HUES6 (cell line): ENCODE measurements around the gene CCDC159.

Experiments
- H3K27ac ChIP-seq: 2 replicates; pipeline ENCODE4 v1.7.0; 2013; ENCODE audit warnings: low read depth, mild to moderate bottlenecking, low read length, inconsistent platforms
- H3K27me3 ChIP-seq: 2 replicates; pipeline ENCODE4 v1.6.1; 2013; ENCODE audit warnings: low read length; ENCODE audit not compliant: control insufficient read depth, insufficient read depth
- H3K36me3 ChIP-seq: 2 replicates; pipeline ENCODE4 v1.6.1; 2013; ENCODE audit warnings: low read length; ENCODE audit not compliant: control insufficient read depth, insufficient read depth
- H3K4me1 ChIP-seq: 2 replicates; pipeline ENCODE4 v1.6.1; 2013; ENCODE audit warnings: low read length; ENCODE audit not compliant: control insufficient read depth, insufficient read depth
- H3K4me3 ChIP-seq: 2 replicates; pipeline ENCODE4 v1.5.1; 2013; ENCODE audit warnings: low read depth, low read length
- H3K9ac ChIP-seq: one replicate; pipeline ENCODE4 v1.6.1; 2013; ENCODE audit warnings: mild to moderate bottlenecking, low read length
- H3K9me3 ChIP-seq: 2 replicates; pipeline ENCODE4 v1.6.1; 2013; ENCODE audit warnings: low read depth, low read length; ENCODE audit not compliant: control insufficient read depth, insufficient read depth

CCDC159 gene

DNA sequence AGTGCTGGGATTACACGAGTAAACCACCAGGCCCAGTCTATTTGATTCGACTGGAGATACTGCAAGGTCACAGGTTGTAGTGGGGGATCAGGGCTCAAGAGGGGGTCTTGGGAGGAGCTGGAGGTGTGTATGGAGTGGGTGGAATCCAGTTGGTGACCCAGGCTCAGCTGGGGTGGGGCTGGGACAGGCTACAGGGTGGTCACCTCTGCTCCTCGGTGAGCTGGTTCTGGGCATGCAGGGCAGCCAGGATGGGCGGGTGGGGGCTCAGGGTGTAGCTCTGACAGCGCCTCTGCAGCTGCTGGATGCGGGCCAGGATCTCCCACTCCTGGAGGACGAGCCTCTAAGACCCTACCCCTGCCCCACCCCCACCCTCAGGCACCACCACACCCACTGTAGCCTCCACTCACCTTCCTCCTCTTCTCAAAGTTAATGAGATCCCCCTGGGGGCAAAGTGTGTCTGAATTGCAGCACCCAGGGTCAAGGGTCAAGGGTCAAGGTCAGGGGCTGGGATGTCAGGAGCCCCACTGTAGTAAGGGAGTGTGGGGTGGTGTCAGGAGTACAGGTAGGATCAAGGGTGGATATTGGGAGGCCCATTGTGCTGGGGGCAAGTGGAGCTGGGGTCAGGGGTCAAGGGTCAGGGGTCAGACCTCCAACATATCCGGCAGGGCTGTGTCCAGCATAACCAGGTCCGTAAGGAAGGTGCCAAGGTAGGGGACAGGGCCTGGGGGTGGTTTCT is 55.7 kb downstream of the CCDC159 start:
- Histone ChIP-seq H3K9me3 (no peaks in the 10 kb centered on the region), H3K9ac (no peak overlapping the region), H3K4me1 (no peaks in the 10 kb centered on the region), H3K27me3 (no peaks in the 10 kb centered on the region), H3K27ac (no peak overlapping the region), H3K4me3 (no peak overlapping the region), H3K36me3 (peaks cover 42% of the 10 kb centered on the region)
